ENCODE data around the gene GABPB2. TPM values are rescaled to one million over a fixed set of nuclear protein-coding genes. Genes with fewer than 3 reads are reported as not detected.
A peak's percentile ranks its signal among the peaks of the same experiment; 100 is the strongest.

Gene GABPB2
- total RNA-seq, 1 experiment from 2014 or later, result 2.0 TPM

DNA sequence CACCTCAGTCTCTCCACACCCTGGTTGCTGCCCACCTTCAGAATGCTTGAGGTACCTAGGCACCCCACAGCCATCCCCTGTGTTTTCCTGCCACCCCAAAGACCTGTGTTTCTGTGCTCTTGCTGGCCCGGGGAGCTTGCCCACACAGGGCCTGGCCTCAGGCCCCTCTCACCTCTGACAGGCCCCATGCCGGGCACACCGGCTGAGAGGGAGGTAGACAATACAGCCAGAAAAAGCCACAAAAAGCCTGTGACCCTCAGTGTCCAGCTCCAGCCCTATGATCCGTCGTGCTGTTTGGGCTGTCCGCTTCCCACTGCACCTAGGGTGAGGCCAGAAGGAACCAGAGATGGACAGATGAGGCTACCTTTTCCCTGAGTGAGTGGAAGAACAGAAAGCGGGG lies 64.4 kb downstream of the GABPB2 start:
- TF ChIP-seq, protein P1, sequence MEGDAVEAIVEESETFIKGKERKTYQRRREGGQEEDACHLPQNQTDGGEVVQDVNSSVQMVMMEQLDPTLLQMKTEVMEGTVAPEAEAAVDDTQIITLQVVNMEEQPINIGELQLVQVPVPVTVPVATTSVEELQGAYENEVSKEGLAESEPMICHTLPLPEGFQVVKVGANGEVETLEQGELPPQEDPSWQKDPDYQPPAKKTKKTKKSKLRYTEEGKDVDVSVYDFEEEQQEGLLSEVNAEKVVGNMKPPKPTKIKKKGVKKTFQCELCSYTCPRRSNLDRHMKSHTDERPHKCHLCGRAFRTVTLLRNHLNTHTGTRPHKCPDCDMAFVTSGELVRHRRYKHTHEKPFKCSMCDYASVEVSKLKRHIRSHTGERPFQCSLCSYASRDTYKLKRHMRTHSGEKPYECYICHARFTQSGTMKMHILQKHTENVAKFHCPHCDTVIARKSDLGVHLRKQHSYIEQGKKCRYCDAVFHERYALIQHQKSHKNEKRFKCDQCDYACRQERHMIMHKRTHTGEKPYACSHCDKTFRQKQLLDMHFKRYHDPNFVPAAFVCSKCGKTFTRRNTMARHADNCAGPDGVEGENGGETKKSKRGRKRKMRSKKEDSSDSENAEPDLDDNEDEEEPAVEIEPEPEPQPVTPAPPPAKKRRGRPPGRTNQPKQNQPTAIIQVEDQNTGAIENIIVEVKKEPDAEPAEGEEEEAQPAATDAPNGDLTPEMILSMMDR (IDR thresholded peaks at IDR 0.05; ENCODE audit: insufficient read depth in 1 of 2, low read depth in 1 of 2, low read length in 1 of 2, severe bottlenecking in 1 of 2, unreplicated experiment in 1 of 2), result no peak
- Histone ChIP-seq H3K4me1 (peaks cover 5% of the 10 kb centered on the region; the same call in 1 of the 2 replicates), H3K27me3 (replicated peaks; ENCODE audit: control insufficient read depth, insufficient read depth, low read length) (no peaks in the 10 kb centered on the region), H3K36me3 (ENCODE audit: control insufficient read depth, insufficient read depth, low read length) (no peaks in the 10 kb centered on the region), H3K4me3 (ENCODE audit: low read depth, low read length) (no peak overlapping the region), H3K9me3 (no peaks in the 10 kb centered on the region)
- Mint-ChIP-seq H3K9me3 (ENCODE audit: unreplicated experiment) (no peaks in the 10 kb centered on the region), H3K27me3 (ENCODE audit: insufficient read depth, unreplicated experiment) (no peaks in the 10 kb centered on the region), H3K36me3 (ENCODE audit: insufficient read depth, unreplicated experiment) (peaks cover 7% of the 10 kb centered on the region), H3K27ac (ENCODE audit: unreplicated experiment) (no peak overlapping the region), H3K4me3 (ENCODE audit: unreplicated experiment) (no peak overlapping the region), H3K4me1 (ENCODE audit: low read depth, unreplicated experiment) (no peaks in the 10 kb centered on the region)
- ChIA-PET POLR2A (no interaction called here), CTCF (no interaction called here)
- no TSS peak for BruUV-seq (replicated peaks)
- DNase-seq, result no peak
- intact Hi-C loops (cut with micrococcal nuclease; ENCODE audit: unreplicated experiment), result no loop called here

DNA sequence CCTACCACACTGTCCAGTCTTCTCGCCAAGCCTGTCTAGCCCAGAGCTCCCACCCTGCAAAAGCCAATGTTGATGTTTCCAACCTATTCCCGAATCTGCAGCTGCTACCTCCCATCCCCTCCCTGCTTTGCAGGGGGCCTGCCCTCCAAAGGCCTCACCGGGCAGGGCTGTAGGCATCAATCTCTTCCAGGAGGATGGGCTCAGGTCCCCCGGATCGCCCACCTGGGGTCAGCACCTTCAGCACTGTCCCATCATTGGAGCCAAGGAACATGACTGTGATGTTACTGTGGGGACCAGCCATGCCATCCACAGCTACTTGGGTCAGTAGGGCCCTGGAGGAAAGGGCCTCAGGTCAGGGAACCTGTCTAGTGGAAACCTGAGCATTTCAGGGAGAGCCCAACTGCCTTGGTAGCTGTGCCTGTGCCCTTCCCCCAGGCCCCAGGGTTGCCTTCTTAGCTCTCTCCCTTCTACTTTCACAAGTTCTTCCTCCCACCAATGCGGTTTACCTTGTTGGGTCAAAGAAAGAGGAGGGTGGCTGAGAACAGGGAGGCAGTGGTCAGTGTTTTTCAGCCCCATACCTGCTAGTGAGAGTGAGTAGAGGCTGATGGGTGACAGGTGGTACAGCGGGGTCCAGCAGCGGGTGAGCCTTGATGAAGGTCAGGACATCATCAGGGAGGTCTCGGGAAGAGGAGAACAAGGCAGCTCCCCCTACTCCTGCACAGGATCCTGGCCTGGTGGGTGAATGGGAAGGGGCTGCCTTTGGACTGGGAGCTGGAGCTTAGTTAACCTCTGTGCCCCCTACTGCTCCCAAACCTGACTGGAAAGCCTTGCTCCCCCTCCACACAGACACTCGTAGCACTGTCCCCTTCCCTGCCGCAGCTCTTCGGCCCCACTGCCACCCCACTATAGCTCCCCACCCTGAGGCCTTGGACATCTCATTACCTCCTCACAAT lies 65.1 kb downstream of the GABPB2 start:
- intact Hi-C loops (cut with micrococcal nuclease; ENCODE audit: unreplicated experiment), result no loop called here
- DNase-seq, result no peak
- CTCF ChIA-PET, result interaction anchor here (1.3 kb wide), 1 partner anchor 36 kb away, joined by 4 read pairs; no protein-coding TSS in a partner anchor
- TF ChIP-seq, protein P1 (IDR thresholded peaks at IDR 0.05; ENCODE audit: insufficient read depth in 1 of 2, low read depth in 1 of 2, low read length in 1 of 2, severe bottlenecking in 1 of 2, unreplicated experiment in 1 of 2), result peak in 1 of 2 experiments; percentile 23
- H3K4me3 ChIP-seq (ENCODE audit: low read depth, low read length), result no peak overlapping the region
- no TSS peak for BruUV-seq (replicated peaks)
- Mint-ChIP-seq H3K4me3 (ENCODE audit: unreplicated experiment) (no peak overlapping the region), H3K27ac (ENCODE audit: unreplicated experiment) (no peak overlapping the region), H3K9me3 (ENCODE audit: unreplicated experiment) (no peaks in the 10 kb centered on the region), H3K36me3 (ENCODE audit: insufficient read depth, unreplicated experiment) (peaks cover 7% of the 10 kb centered on the region), H3K4me1 (ENCODE audit: low read depth, unreplicated experiment) (no peaks in the 10 kb centered on the region), H3K27me3 (ENCODE audit: insufficient read depth, unreplicated experiment) (no peaks in the 10 kb centered on the region)
- H3K9me3 ChIP-seq, result no peaks in the 10 kb centered on the region
- POLR2A ChIA-PET, result no interaction called here
- no peaks in the 10 kb centered on the region for H3K27me3 ChIP-seq (replicated peaks; ENCODE audit: control insufficient read depth, insufficient read depth, low read length)
- peaks cover 5% of the 10 kb centered on the region; the same call in 1 of the 2 replicates for H3K4me1 ChIP-seq
- H3K36me3 ChIP-seq (ENCODE audit: control insufficient read depth, insufficient read depth, low read length), result no peaks in the 10 kb centered on the region

DNA sequence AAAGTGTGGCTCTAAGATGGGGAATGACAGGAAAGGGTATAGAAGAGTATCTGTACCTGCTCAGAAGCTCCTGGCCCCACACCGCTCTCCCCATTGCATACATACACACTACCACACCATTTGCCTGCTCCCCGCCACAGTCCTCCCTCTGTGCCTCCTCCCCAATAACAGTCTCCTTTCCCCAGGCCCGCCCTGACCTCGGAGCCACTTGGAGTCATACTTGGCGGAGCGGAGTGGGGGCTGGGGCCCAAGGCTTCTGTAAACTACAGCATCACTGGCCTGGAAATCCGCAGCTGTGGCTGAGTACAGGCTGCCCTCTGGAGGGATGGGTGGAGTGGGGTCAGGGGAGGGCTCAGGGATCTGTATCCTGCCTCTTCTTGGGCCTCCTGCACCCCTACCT lies 67.2 kb downstream of the GABPB2 start:
- H3K4me3 ChIP-seq (ENCODE audit: low read depth, low read length), result no peak overlapping the region
- no peaks in the 10 kb centered on the region for H3K9me3 ChIP-seq
- TF ChIP-seq, protein P1 (IDR thresholded peaks at IDR 0.05; ENCODE audit: insufficient read depth in 1 of 2, low read depth in 1 of 2, low read length in 1 of 2, severe bottlenecking in 1 of 2, unreplicated experiment in 1 of 2), result no peak
- no peaks in the 10 kb centered on the region for H3K36me3 ChIP-seq (ENCODE audit: control insufficient read depth, insufficient read depth, low read length)
- H3K27ac Mint-ChIP-seq (ENCODE audit: unreplicated experiment), result no peak overlapping the region
- no peak overlapping the region for H3K4me3 Mint-ChIP-seq (ENCODE audit: unreplicated experiment)
- ChIA-PET CTCF (interaction anchor here (0.6 kb wide), 1 partner anchor 142 kb away, joined by 4 read pairs; no protein-coding TSS in a partner anchor), POLR2A (no interaction called here)
- BruUV-seq (replicated peaks), result no TSS peak
- DNase-seq, result no peak
- H3K4me1 ChIP-seq, result no peaks in the 10 kb centered on the region
- no peaks in the 10 kb centered on the region for H3K36me3 Mint-ChIP-seq (ENCODE audit: insufficient read depth, unreplicated experiment)
- no peaks in the 10 kb centered on the region for H3K27me3 Mint-ChIP-seq (ENCODE audit: insufficient read depth, unreplicated experiment)
- H3K9me3 Mint-ChIP-seq (ENCODE audit: unreplicated experiment), result no peaks in the 10 kb centered on the region
- H3K27me3 ChIP-seq (replicated peaks; ENCODE audit: control insufficient read depth, insufficient read depth, low read length), result no peaks in the 10 kb centered on the region
- intact Hi-C loops (cut with micrococcal nuclease; ENCODE audit: unreplicated experiment), result no loop called here
- no peaks in the 10 kb centered on the region for H3K4me1 Mint-ChIP-seq (ENCODE audit: low read depth, unreplicated experiment)
